PC-9 (cell line): ENCODE data around the gene CDCA3. TPM values are rescaled to one million over a fixed set of nuclear protein-coding genes. Genes with fewer than 3 reads are reported as not detected.

Source experiments
- Bru-seq: library from RNA; stranded (reverse); fragments of 400-500 nt; gene quantifications from one replicate; lab custom pipeline; 2021; lab: Mats Ljungman, UMichigan
- BruChase-seq, 2 experiments: library from RNA; stranded (reverse); fragments of 400-500 nt; gene quantifications; one replicate each; lab custom pipeline; 2021; lab: Mats Ljungman, UMichigan
- BruUV-seq: library from RNA; stranded (reverse); fragments of 400-500 nt; replicated peaks from 2 replicates; lab custom pipeline; 2021; lab: Mats Ljungman, UMichigan
- CTCF ChIA-PET: fragments of 300-600 bp; sonication (Branson Sonifier 250); formaldehyde crosslinking; loops from one replicate; lab custom pipeline; 2022; ENCODE audit warnings: antibody characterized with exemption; lab: Charles Lee
- POLR2A ChIA-PET: fragments of 300-600 bp; sonication (Branson Sonifier 250); formaldehyde crosslinking; loops from one replicate; lab custom pipeline; 2022; ENCODE audit warnings: antibody characterized with exemption; ENCODE audit not compliant: unreplicated experiment; lab: Charles Lee
- DNase-seq, 2 experiments: peaks; one replicate each; pipeline versions ENCODE4 v3.0.0 to v3.0.0-alpha.2; 2015 to 2022; ENCODE audit warnings: mixed read lengths in 1 of 2
- H2AFZ ChIP-seq: fragments of 200-600 bp; sonication (generic); 2 replicates; pipeline ENCODE4 v1.8.1; 2017; ENCODE audit warnings: antibody characterized with exemption
- H3F3A ChIP-seq: fragments of 200-600 bp; sonication (generic); 2 replicates; pipeline ENCODE4 v1.8.1; 2017; ENCODE audit warnings: antibody characterized with exemption, mild to moderate bottlenecking, low read depth; ENCODE audit not compliant: insufficient read depth
- H3K27ac ChIP-seq: fragments of 200-600 bp; sonication (generic); 2 replicates; pipeline ENCODE4 v1.6.1; 2016; ENCODE audit warnings: mixed run types
- H3K27me3 ChIP-seq: fragments of 200-600 bp; sonication (generic); 2 replicates; pipeline ENCODE4 v1.6.1; 2016; ENCODE audit warnings: low read depth, mixed run types; ENCODE audit not compliant: insufficient read depth
- H3K36me3 ChIP-seq: fragments of 200-600 bp; sonication (generic); 2 replicates; pipeline ENCODE4 v1.6.1; 2016; ENCODE audit warnings: low read depth, mixed run types
- H3K4me1 ChIP-seq: fragments of 200-600 bp; sonication (generic); replicated peaks from 2 replicates; pipeline ENCODE4 v1.6.1; 2016; ENCODE audit warnings: mixed run types; ENCODE audit not compliant: insufficient read depth
- H3K4me2 ChIP-seq: fragments of 200-600 bp; sonication (generic); 2 replicates; pipeline ENCODE4 v1.6.1; 2017; ENCODE audit warnings: mixed run types
- H3K4me3 ChIP-seq: fragments of 200-600 bp; sonication (generic); 2 replicates; pipeline ENCODE4 v1.6.1; 2016; ENCODE audit warnings: mixed run types
- H3K79me2 ChIP-seq: fragments of 200-600 bp; sonication (generic); 2 replicates; pipeline ENCODE4 v1.6.1; 2017; ENCODE audit warnings: low read depth, mixed run types
- H3K9me2 ChIP-seq: fragments of 200-600 bp; sonication (generic); 2 replicates; pipeline ENCODE4 v1.8.1; 2017; ENCODE audit warnings: mild to moderate bottlenecking; ENCODE audit not compliant: insufficient read depth
- H3K9me3 ChIP-seq: fragments of 200-600 bp; sonication (generic); 2 replicates; pipeline ENCODE4 v1.8.1; 2016; ENCODE audit warnings: low read depth; ENCODE audit not compliant: insufficient read depth
- H4K20me1 ChIP-seq: fragments of 200-600 bp; sonication (generic); 2 replicates; pipeline ENCODE4 v1.8.1; 2017; ENCODE audit not compliant: insufficient read depth
- CTCF ChIP-seq: fragments of 200-600 bp; sonication (generic); conservative IDR thresholded peaks from 2 replicates; pipeline ENCODE4 v1.6.1; 2017; ENCODE audit warnings: mixed run types, antibody characterized with exemption, mild to moderate bottlenecking, moderate library complexity
- EZH2 ChIP-seq: fragments of 200-600 bp; sonication (generic); IDR thresholded peaks from 2 replicates; pipeline ENCODE4 v1.8.0; 2017; ENCODE audit warnings: antibody characterized with exemption, low read depth
- intact Hi-C: fragments of 100-400 bp; cut with micrococcal nuclease; formaldehyde crosslinking; loops from one replicate; pipeline ENCODE4 v1.10.0; 2022; ENCODE audit not compliant: unreplicated experiment
- long read RNA-seq: library from polyadenylated mRNA; stranded (forward); transcript quantifications from one replicate; pipeline ENCODE4 v2.0.0, GENCODE V29; 2022
- total RNA-seq: library from RNA; stranded (reverse); gene quantifications from 2 replicates; pipeline ENCODE4 v1.2.3, GENCODE V29; 2021

The CDCA3 gene
- total RNA-seq (104 and 125 TPM in 2 replicates), Bru-seq, nascent RNA (percentile 80 among the genes with signal in this experiment), BruChase-seq, experiment 1, labeled RNA remaining after a 2-hour chase (percentile 74 among the genes with signal in this experiment), BruChase-seq, experiment 2, labeled RNA remaining after a 6-hour chase (percentile 83 among the genes with signal in this experiment)
- long read RNA-seq, transcript CDCA3-208 (5 exons, 985 nt), result minor isoform, 10 of 243 reads
- long read RNA-seq, transcript CDCA3-204 (5 exons, 1,327 nt), result minor isoform, 8 of 243 reads
- long read RNA-seq, transcript CDCA3-207 (6 exons, 1,943 nt), result major isoform, 169 of 243 reads
- long read RNA-seq, partial matches to known transcripts, result 12 of 243 reads
- long read RNA-seq, other reads (novel, unspliced or antisense), result 41 of 243 reads

- intact Hi-C loops, result loop anchor here (1.0 to 5.0 kb wide), 5 partner anchors 22 to 284 kb away; partner anchors contain the start of genes NOP2 and SPSB2
- CTCF ChIA-PET, result interaction anchor here (0.6 to 2.0 kb wide), 10 partner anchors 15 to 167 kb away, joined by 3 to 17 read pairs (median 4); partner anchors contain the start of genes COPS7A, LPCAT3, MLF2 and PTMS
- DNase-seq, result peak; percentile 97 to 99
- Histone ChIP-seq H3K27me3 (no peaks in the 10 kb centered on the region), H3K79me2 (peaks cover 48% of the 10 kb centered on the region), H3K4me1 (peaks cover 25% of the 10 kb centered on the region), H3F3A (peaks cover 31% of the 10 kb centered on the region; the same call in 1 of the 2 replicates), H3K4me2 (peak within 1 kb of the TSS; percentile 86), H3K4me3 (peak within 1 kb of the TSS; percentile 83), H3K36me3 (peaks cover 10% of the 10 kb centered on the region), H4K20me1 (peaks cover 10% of the 10 kb centered on the region; the same call in 1 of the 2 replicates), H3K9me2 (no peaks in the 10 kb centered on the region), H3K27ac (peak within 1 kb of the TSS; percentile 69), H2AFZ (peak within 1 kb of the TSS; percentile 91), H3K9me3 (no peaks in the 10 kb centered on the region)
- no TSS peak for BruUV-seq
- POLR2A ChIA-PET, result interaction anchor here (0.5 to 3.1 kb wide), 16 partner anchors 18 to 761 kb away, joined by 3 to 31 read pairs (median 5); partner anchors contain the start of genes GAPDH, LPCAT3, PTMS and SPSB2
- no peak for TF ChIP-seq EZH2
- TF ChIP-seq CTCF, result no peak
Observed at GRCh38 chr12:6851153-6851920, at the start of gene CDCA3. Gene CDCA3, minus strand, starts transcription at chr12:6851286. Its CDS starts 334 bp downstream, at chr12:6850952.

- Histone ChIP-seq H3K36me3 (no peaks in the 10 kb centered on the region), H3K79me2 (no peaks in the 10 kb centered on the region), H3K9me2 (no peaks in the 10 kb centered on the region), H3K4me1 (peaks cover 25% of the 10 kb centered on the region), H3K4me3 (no peak overlapping the region), H3F3A (peaks cover 28% of the 10 kb centered on the region; the same call in 1 of the 2 replicates), H3K27ac (no peak overlapping the region), H3K9me3 (no peaks in the 10 kb centered on the region), H4K20me1 (no peaks in the 10 kb centered on the region), H3K27me3 (no peaks in the 10 kb centered on the region), H2AFZ (no peak overlapping the region), H3K4me2 (no peak overlapping the region)
- DNase-seq, result no peak
- ChIA-PET POLR2A (no interaction called here), CTCF (no interaction called here)
- no peak for TF ChIP-seq CTCF
- TF ChIP-seq EZH2, result no peak
- BruUV-seq, result no TSS peak
- intact Hi-C loops, result no loop called here
Observed at GRCh38 chr12:6899837-6900519, 48.9 kb upstream of the CDCA3 start.
